ENCODE results near the gene ZC3H7B. TPM values are rescaled to one million over a fixed set of nuclear protein-coding genes. Genes with fewer than 3 reads are reported as not detected.
"Not testable (repeated sequence)": the region's sequence is repeated elsewhere in the genome, so short reads cannot be mapped to it uniquely, and the experiment has no call there.

The ZC3H7B gene
- total RNA-seq, 1 donor from 2014 or later: 25.8 TPM

DNA sequence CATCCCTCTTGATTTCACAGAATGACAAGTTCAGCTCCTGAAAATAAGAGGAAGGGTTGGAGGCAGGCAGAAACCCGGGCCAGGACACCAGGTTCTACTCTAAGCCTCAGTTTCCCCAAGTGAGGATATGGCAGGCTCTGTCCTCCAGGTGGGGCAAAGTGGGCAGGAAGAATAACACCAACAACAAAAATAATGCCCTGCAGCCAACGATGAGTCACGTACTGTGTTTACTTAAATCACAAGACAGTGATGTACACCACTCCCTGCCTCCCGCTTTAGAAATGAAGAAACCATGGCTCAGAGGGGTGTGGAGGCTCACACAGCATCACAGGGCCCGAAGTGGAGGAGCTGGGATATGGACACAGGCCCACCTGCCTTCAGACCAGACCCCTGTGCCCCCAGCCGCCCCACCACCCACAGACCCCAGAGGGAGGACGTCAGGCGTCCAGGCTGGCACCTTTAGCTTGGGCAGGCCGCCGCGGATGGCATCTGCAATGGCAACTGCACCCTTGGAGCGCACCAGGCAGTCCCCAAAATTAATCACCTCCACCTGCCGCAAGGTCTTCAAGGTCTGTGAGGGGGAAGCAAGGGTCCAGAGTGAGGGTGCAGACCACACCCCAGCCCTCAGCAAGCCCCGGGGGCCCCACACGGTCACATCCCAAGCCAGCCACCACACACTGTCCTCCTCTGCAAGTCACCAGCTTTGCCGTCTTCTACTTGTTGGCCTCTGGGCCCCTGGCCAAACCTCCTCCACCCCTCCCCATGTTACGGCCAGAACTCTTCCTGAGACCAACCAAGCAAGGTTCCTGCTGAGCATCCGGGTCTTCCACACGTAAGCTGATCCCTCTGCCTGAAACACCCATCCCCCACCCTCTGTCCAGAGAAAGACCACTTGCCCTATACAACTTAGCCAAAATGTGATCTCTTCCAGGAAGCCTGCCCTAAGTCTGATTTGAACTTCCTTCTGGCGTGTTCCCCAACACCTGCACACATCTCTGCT lies 44.8 kb upstream of the ZC3H7B start:
- Histone ChIP-seq H3K4me1 (peaks cover 9% of the 10 kb centered on the region), H4K20me1 (ENCODE audit: low read depth) (peaks cover 5% of the 10 kb centered on the region), H3K79me2 (ENCODE audit: low read depth) (no peaks in the 10 kb centered on the region), H2AFZ (replicated peaks) (no peak overlapping the region), H3K4me2 (no peak overlapping the region), H3K9ac (no peak overlapping the region), H3K4me3 (no peak overlapping the region), H3K27ac (no peak overlapping the region), H3K9me3 (ENCODE audit: low read depth) (no peaks in the 10 kb centered on the region), H3F3A (ENCODE audit: low read depth) (no peaks in the 10 kb centered on the region), H3K27me3 (no peaks in the 10 kb centered on the region), H3K36me3 (peaks cover 5% of the 10 kb centered on the region)
- H3K36me3 Mint-ChIP-seq: peaks cover 18% of the 10 kb centered on the region
- H3K27me3 Mint-ChIP-seq (ENCODE audit: insufficient read depth, low read depth): no peaks in the 10 kb centered on the region
- H3K9me3 Mint-ChIP-seq: no peaks in the 10 kb centered on the region
- TF ChIP-seq, protein P1, sequence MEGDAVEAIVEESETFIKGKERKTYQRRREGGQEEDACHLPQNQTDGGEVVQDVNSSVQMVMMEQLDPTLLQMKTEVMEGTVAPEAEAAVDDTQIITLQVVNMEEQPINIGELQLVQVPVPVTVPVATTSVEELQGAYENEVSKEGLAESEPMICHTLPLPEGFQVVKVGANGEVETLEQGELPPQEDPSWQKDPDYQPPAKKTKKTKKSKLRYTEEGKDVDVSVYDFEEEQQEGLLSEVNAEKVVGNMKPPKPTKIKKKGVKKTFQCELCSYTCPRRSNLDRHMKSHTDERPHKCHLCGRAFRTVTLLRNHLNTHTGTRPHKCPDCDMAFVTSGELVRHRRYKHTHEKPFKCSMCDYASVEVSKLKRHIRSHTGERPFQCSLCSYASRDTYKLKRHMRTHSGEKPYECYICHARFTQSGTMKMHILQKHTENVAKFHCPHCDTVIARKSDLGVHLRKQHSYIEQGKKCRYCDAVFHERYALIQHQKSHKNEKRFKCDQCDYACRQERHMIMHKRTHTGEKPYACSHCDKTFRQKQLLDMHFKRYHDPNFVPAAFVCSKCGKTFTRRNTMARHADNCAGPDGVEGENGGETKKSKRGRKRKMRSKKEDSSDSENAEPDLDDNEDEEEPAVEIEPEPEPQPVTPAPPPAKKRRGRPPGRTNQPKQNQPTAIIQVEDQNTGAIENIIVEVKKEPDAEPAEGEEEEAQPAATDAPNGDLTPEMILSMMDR (IDR thresholded peaks at IDR 0.05): no peak
- TF ChIP-seq EZH2 (IDR thresholded peaks at IDR 0.05) (no peak), EZH2phosphoT487 (IDR thresholded peaks at IDR 0.05) (no peak)
- peak; percentile 46 for DNase-seq (ENCODE audit: low spot score)
- peak overlapping the region; percentile 75 for H3K4me3 Mint-ChIP-seq
- peaks cover 3% of the 10 kb centered on the region for H3K4me1 Mint-ChIP-seq
- H3K27ac Mint-ChIP-seq: no peak overlapping the region

DNA sequence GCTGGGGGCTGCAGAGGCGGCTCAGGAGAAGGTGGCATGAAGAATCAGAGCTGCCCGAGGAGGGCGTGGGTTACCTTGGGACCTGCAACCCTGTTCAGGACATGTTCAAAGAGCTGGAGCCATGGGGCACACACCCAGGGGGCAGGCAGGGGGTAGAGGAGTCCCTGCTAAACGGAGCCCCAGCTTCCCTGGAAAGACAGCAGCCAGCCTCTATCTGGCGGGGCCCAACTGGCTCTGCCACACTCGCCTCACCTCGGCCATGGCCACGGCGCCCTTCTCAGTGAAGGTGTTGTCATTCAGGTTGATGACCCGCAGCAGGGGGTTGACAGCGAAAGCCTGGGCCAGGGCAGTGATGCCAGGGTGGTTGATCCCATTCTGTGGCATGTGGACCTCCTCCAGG lies 43.6 kb upstream of the ZC3H7B start:
- no peak for TF ChIP-seq EZH2phosphoT487 (IDR thresholded peaks at IDR 0.05)
- TF ChIP-seq, protein P1 (IDR thresholded peaks at IDR 0.05): no peak
- TF ChIP-seq EZH2 (IDR thresholded peaks at IDR 0.05): no peak
- no peak overlapping the region for H3K27ac Mint-ChIP-seq
- peak overlapping the region; percentile 3 for H3K27ac ChIP-seq
- H3K4me1 ChIP-seq: peaks cover 9% of the 10 kb centered on the region
- H3K9me3 ChIP-seq (ENCODE audit: low read depth): no peaks in the 10 kb centered on the region
- H3K4me1 Mint-ChIP-seq: peaks cover 3% of the 10 kb centered on the region
- H4K20me1 ChIP-seq (ENCODE audit: low read depth): peaks cover 5% of the 10 kb centered on the region
- H3K4me3 ChIP-seq: no peak overlapping the region
- no peak overlapping the region for H3K9ac ChIP-seq
- no peak overlapping the region for H2AFZ ChIP-seq (replicated peaks)
- no peaks in the 10 kb centered on the region for H3K79me2 ChIP-seq (ENCODE audit: low read depth)
- peaks cover 26% of the 10 kb centered on the region for H3K36me3 Mint-ChIP-seq
- DNase-seq (ENCODE audit: low spot score): no peak
- no peak overlapping the region for H3K4me3 Mint-ChIP-seq
- peaks cover 2% of the 10 kb centered on the region for H3K27me3 Mint-ChIP-seq (ENCODE audit: insufficient read depth, low read depth)
- no peaks in the 10 kb centered on the region for H3F3A ChIP-seq (ENCODE audit: low read depth)
- no peak overlapping the region for H3K4me2 ChIP-seq
- no peaks in the 10 kb centered on the region for H3K9me3 Mint-ChIP-seq
- H3K27me3 ChIP-seq: no peaks in the 10 kb centered on the region
- H3K36me3 ChIP-seq: peaks cover 5% of the 10 kb centered on the region

DNA sequence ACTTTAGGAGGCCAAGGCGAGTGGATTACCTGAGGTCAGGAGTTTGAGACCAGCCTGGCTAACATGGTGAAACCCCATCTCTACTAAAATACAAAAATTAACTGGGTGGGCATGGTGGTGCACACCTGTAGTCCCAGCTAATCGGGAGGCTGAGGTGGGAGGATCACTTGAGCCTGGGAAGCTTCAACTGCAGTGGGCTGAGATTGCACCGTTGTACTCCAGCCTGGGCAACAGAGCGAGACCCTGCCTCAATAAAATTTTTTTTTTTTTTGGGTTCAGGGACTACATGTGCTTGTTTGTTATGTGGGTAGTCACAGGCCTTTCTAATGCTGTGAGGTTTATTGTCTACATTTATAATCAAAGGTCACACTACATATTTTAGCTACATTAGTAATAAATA lies 41.6 kb upstream of the ZC3H7B start:
- H3K4me3 Mint-ChIP-seq; H2AFZ ChIP-seq (replicated peaks); H3F3A ChIP-seq (ENCODE audit: low read depth); H3K27me3 ChIP-seq; H3K4me1 ChIP-seq; H3K27ac ChIP-seq; H3K27ac Mint-ChIP-seq; H3K27me3 Mint-ChIP-seq (ENCODE audit: insufficient read depth, low read depth); H3K4me3 ChIP-seq; H3K4me1 Mint-ChIP-seq; H3K36me3 ChIP-seq; DNase-seq (ENCODE audit: low spot score); H4K20me1 ChIP-seq (ENCODE audit: low read depth); H3K9me3 Mint-ChIP-seq; H3K4me2 ChIP-seq; H3K9ac ChIP-seq; H3K79me2 ChIP-seq (ENCODE audit: low read depth); H3K9me3 ChIP-seq (ENCODE audit: low read depth): not testable (repeated sequence)
- H3K36me3 Mint-ChIP-seq: peaks cover 30% of the 10 kb centered on the region

DNA sequence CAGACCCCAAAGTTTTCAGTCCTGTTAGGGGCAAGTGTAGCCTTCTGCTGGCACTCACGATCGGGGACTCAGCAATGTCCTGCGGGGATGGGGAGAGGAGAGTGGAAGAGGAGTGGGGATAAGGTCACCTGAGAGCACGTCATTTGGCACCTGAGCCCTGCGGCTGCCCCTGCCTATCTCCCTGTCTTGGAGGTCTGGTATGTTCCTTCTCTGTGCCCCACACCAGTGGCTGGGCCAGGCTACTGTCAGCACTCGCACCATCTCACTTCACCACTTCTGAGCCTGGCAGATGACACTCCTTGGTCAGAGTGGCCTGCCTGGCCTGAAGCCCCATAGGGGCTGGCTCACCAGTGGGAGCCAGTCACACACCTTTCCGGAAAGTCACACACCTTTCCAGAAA lies 40.5 kb upstream of the ZC3H7B start:
- Mint-ChIP-seq H3K4me1 (peaks cover 3% of the 10 kb centered on the region), H3K36me3 (peaks cover 36% of the 10 kb centered on the region), H3K9me3 (no peaks in the 10 kb centered on the region)

More for the DNA sequence above, 40.5 kb upstream of the ZC3H7B start:
- Histone ChIP-seq H4K20me1 (ENCODE audit: low read depth) (peaks cover 5% of the 10 kb centered on the region), H3K4me1 (peaks cover 9% of the 10 kb centered on the region), H2AFZ (replicated peaks) (no peak overlapping the region), H3K36me3 (peaks cover 5% of the 10 kb centered on the region), H3K79me2 (ENCODE audit: low read depth) (no peaks in the 10 kb centered on the region), H3K27ac (no peak overlapping the region), H3K4me2 (no peak overlapping the region), H3K27me3 (no peaks in the 10 kb centered on the region), H3K4me3 (no peak overlapping the region), H3K9me3 (ENCODE audit: low read depth) (no peaks in the 10 kb centered on the region), H3F3A (ENCODE audit: low read depth) (no peaks in the 10 kb centered on the region), H3K9ac (no peak overlapping the region)
- TF ChIP-seq EZH2 (IDR thresholded peaks at IDR 0.05) (no peak), EZH2phosphoT487 (IDR thresholded peaks at IDR 0.05) (no peak)
- TF ChIP-seq, protein P1 (IDR thresholded peaks at IDR 0.05): no peak
- Mint-ChIP-seq H3K27ac (no peak overlapping the region), H3K4me3 (no peak overlapping the region), H3K27me3 (ENCODE audit: insufficient read depth, low read depth) (peaks cover 2% of the 10 kb centered on the region)
- DNase-seq (ENCODE audit: low spot score): no peak

Measured in neural progenitor cell (in vitro differentiated cells).